ENCODE data around the gene ENDOD1. TPM values are rescaled to one million over a fixed set of nuclear protein-coding genes. Genes with fewer than 3 reads are reported as not detected.

The ENDOD1 gene
- total RNA-seq, 1 donor from 2014 or later, result 12.3 TPM

GRCh38 chr11:95144313-95145235 is 54.9 kb downstream of the ENDOD1 start:
- Mint-ChIP-seq H3K27me3 (ENCODE audit: low read depth) (peaks cover 10% of the 10 kb centered on the region), H3K27ac (ENCODE audit: unreplicated experiment) (no peak overlapping the region), H3K36me3 (ENCODE audit: low read depth) (no peaks in the 10 kb centered on the region), H3K9me3 (no peaks in the 10 kb centered on the region), H3K4me1 (peaks cover 15% of the 10 kb centered on the region), H3K4me3 (no peak overlapping the region)
- DNase-seq (ENCODE audit: low read depth, low spot score), result no peak
- no peak for TF ChIP-seq CTCF (conservative IDR thresholded peaks at IDR 0.05)

- no peak overlapping the region for H3K4me3 Mint-ChIP-seq
- no peaks in the 10 kb centered on the region for H3K9me3 Mint-ChIP-seq
- no peak overlapping the region for H3K27ac Mint-ChIP-seq (ENCODE audit: unreplicated experiment)
- no peaks in the 10 kb centered on the region for H3K36me3 Mint-ChIP-seq (ENCODE audit: low read depth)
- H3K27me3 Mint-ChIP-seq (ENCODE audit: low read depth), result peaks cover 12% of the 10 kb centered on the region
- no peak for TF ChIP-seq CTCF (conservative IDR thresholded peaks at IDR 0.05)
- H3K4me1 Mint-ChIP-seq, result peaks cover 22% of the 10 kb centered on the region
- no peak for DNase-seq (ENCODE audit: low read depth, low spot score)
These were observed 55.9 kb downstream of the ENDOD1 start for GRCh38 chr11:95145430-95146060.

- Mint-ChIP-seq H3K9me3 (no peaks in the 10 kb centered on the region), H3K36me3 (ENCODE audit: low read depth) (no peaks in the 10 kb centered on the region), H3K4me1 (peaks cover 28% of the 10 kb centered on the region), H3K4me3 (no peak overlapping the region), H3K27me3 (ENCODE audit: low read depth) (peaks cover 12% of the 10 kb centered on the region), H3K27ac (ENCODE audit: unreplicated experiment) (no peak overlapping the region)
- no peak for TF ChIP-seq CTCF (conservative IDR thresholded peaks at IDR 0.05)
- DNase-seq (ENCODE audit: low read depth, low spot score), result no peak
These were observed 57.8 kb downstream of the ENDOD1 start for GRCh38 chr11:95147364-95147905.

GRCh38 chr11:95148406-95148805 is 58.8 kb downstream of the ENDOD1 start:
- Mint-ChIP-seq H3K27ac (ENCODE audit: unreplicated experiment) (no peak overlapping the region), H3K9me3 (no peaks in the 10 kb centered on the region), H3K4me1 (peaks cover 31% of the 10 kb centered on the region), H3K36me3 (ENCODE audit: low read depth) (no peaks in the 10 kb centered on the region), H3K4me3 (peak overlapping the region; percentile 2), H3K27me3 (ENCODE audit: low read depth) (peaks cover 12% of the 10 kb centered on the region)
- no peak for DNase-seq (ENCODE audit: low read depth, low spot score)
- TF ChIP-seq CTCF (conservative IDR thresholded peaks at IDR 0.05), result no peak

- Mint-ChIP-seq H3K9me3 (no peaks in the 10 kb centered on the region), H3K4me3 (peak overlapping the region; percentile 42), H3K4me1 (peaks cover 31% of the 10 kb centered on the region), H3K36me3 (ENCODE audit: low read depth) (no peaks in the 10 kb centered on the region), H3K27ac (ENCODE audit: unreplicated experiment) (peak overlapping the region; percentile 50), H3K27me3 (ENCODE audit: low read depth) (peaks cover 9% of the 10 kb centered on the region)
- DNase-seq (ENCODE audit: low read depth, low spot score), result no peak
- TF ChIP-seq CTCF (conservative IDR thresholded peaks at IDR 0.05), result no peak
These were observed 59.3 kb downstream of the ENDOD1 start for GRCh38 chr11:95148938-95149337.
